GM19240 (cell line): ENCODE measurements around the gene WDR44.
"Not testable (repeated sequence)": the region's sequence is repeated elsewhere in the genome, so short reads cannot be mapped to it uniquely, and the experiment has no call there.

Experiments
- DNase-seq: peaks from one replicate; pipeline ENCODE4 v3.0.0; 2011; ENCODE audit warnings: low spot score; ENCODE audit not compliant: insufficient read length

Gene WDR44

GRCh38 chrX:118345464-118346257 lies at the start of gene WDR44:
Gene WDR44 (plus strand): TSS chrX:118346106. CDS start chrX:118346504, 398 bp downstream.
- peak; percentile 47 for DNase-seq

GRCh38 chrX:118305827-118306226 lies 40.1 kb upstream of the WDR44 start:
- DNase-seq: not testable (repeated sequence)

GRCh38 chrX:118315529-118315928 lies 30.4 kb upstream of the WDR44 start:
- no peak for DNase-seq

- no peak for DNase-seq
Measured at GRCh38 chrX:118324588-118324987, 21.3 kb upstream of the WDR44 start.

GRCh38 chrX:118325453-118325852 lies 20.5 kb upstream of the WDR44 start:
- no peak for DNase-seq

- no peak for DNase-seq
Measured at GRCh38 chrX:118329175-118329574, 16.7 kb upstream of the WDR44 start.

GRCh38 chrX:118337687-118338086 lies 8.2 kb upstream of the WDR44 start:
- no peak for DNase-seq

GRCh38 chrX:118338930-118339329 lies 7.0 kb upstream of the WDR44 start:
- no peak for DNase-seq

GRCh38 chrX:118345045-118345463 lies 852 bp upstream of the WDR44 start:
- DNase-seq: no peak

GRCh38 chrX:118346258-118347094 lies 570 bp downstream of the WDR44 start:
- DNase-seq: no peak

GRCh38 chrX:118347131-118347530 lies 1.2 kb downstream of the WDR44 start:
- no peak for DNase-seq

- no peak for DNase-seq
Measured at GRCh38 chrX:118347736-118348135, 1.8 kb downstream of the WDR44 start.

GRCh38 chrX:118348186-118348810 lies 2.4 kb downstream of the WDR44 start:
- DNase-seq: no peak

- no peak for DNase-seq
Measured at GRCh38 chrX:118349188-118349587, 3.3 kb downstream of the WDR44 start.

GRCh38 chrX:118350221-118350620 lies 4.3 kb downstream of the WDR44 start:
- no peak for DNase-seq

- DNase-seq: no peak
Measured at GRCh38 chrX:118350706-118351105, 4.8 kb downstream of the WDR44 start.

GRCh38 chrX:118352566-118352965 lies 6.7 kb downstream of the WDR44 start:
- no peak for DNase-seq

GRCh38 chrX:118353081-118353850 lies 7.4 kb downstream of the WDR44 start:
- DNase-seq: no peak

- no peak for DNase-seq
Measured at GRCh38 chrX:118355225-118355920, 9.5 kb downstream of the WDR44 start.

- DNase-seq: no peak
Measured at GRCh38 chrX:118356154-118356701, 10.3 kb downstream of the WDR44 start.
